A549 (cell line): ENCODE measurements around the gene FOXN4. TPM values are rescaled to one million over a fixed set of nuclear protein-coding genes. Genes with fewer than 3 reads are reported as not detected.

Experiments used
- ATAC-seq, 2 experiments: fragments of 200-7000 bp in 1 of 2; fragments of >200 bp in 1 of 2; cut with Nextera tagmentation in 1 of 2; cut with Tn5 transposase in 1 of 2; 3 replicates each; pipeline versions ENCODE4 v1.8.0 to v1.9.1; 2018 to 2020; ENCODE audit warnings: mild to moderate bottlenecking in 1 of 2, moderate library complexity in 1 of 2
- CTCF ChIA-PET: fragments of 300-600 bp; sonication (Branson Sonifier 250); formaldehyde crosslinking; extraction: SDS; loops from one replicate; lab custom pipeline; 2021; ENCODE audit warnings: antibody characterized with exemption, inconsistent platforms; lab: Yijun Ruan, JAX
- POLR2A ChIA-PET: fragments of 350-600 bp; formaldehyde crosslinking; extraction: SDS; loops from one replicate; lab custom pipeline; 2021; ENCODE audit warnings: antibody characterized with exemption, inconsistent platforms; lab: Yijun Ruan, JAX
- DNase-seq, 2 experiments: peaks; one replicate each; pipeline versions ENCODE4 v3.0.0 to v3.0.0-alpha.2; 2011 to 2016; ENCODE audit warnings: low read depth in 1 of 2, low spot score in 1 of 2
- FAIRE-seq: peaks from 2 replicates; lab custom pipeline; 2011; peaks lifted over from hg19 to GRCh38; lab: Jason Lieb, UNC
- H3K27ac ChIP-seq, 2 experiments: fragments of >200 bp; sonication (Bioruptor Twin); formaldehyde crosslinking; 3 replicates each; pipeline ENCODE4 v1.5.1; 2016 to 2017
- H3K4me1 ChIP-seq: fragments of >200 bp; sonication (Bioruptor Twin); formaldehyde crosslinking; 3 replicates; pipeline ENCODE4 v1.6.1; 2016
- H3K4me2 ChIP-seq: fragments of >200 bp; sonication (Bioruptor Twin); formaldehyde crosslinking; 3 replicates; pipeline ENCODE4 v1.6.1; 2016
- H3K4me3 ChIP-seq: fragments of >200 bp; sonication (Bioruptor Twin); formaldehyde crosslinking; 3 replicates; pipeline ENCODE4 v1.5.1; 2016
- H3K9me3 ChIP-seq: fragments of >200 bp; sonication (Bioruptor Twin); formaldehyde crosslinking; 3 replicates; pipeline ENCODE4 v1.6.1; 2016
- ATOH8 ChIP-seq: fragments of 250-450 bp; sonication (Bioruptor Pico); IDR thresholded peaks from 2 replicates; pipeline ENCODE4 v1.5.0; 2020; ENCODE audit warnings: low read depth, mild to moderate bottlenecking, moderate library complexity
- CTCF ChIP-seq: fragments of >200 bp; sonication (Bioruptor Twin); formaldehyde crosslinking; IDR thresholded peaks from 3 replicates; pipeline ENCODE4 v1.5.1; 2016
- EHF ChIP-seq: fragments of 250-450 bp; sonication (Bioruptor Pico); IDR thresholded peaks from 2 replicates; pipeline ENCODE4 v1.5.0; 2020; ENCODE audit warnings: mild to moderate bottlenecking
- HES2 ChIP-seq: fragments of >200 bp; sonication (Bioruptor Twin); formaldehyde crosslinking; IDR thresholded peaks from 2 replicates; pipeline ENCODE4 v1.6.1; 2016
- HEYL ChIP-seq: fragments of 250-450 bp; sonication (Bioruptor Pico); IDR thresholded peaks from 2 replicates; pipeline ENCODE4 v1.8.0; 2021; ENCODE audit warnings: mild to moderate bottlenecking, moderate library complexity
- NFE2L2 ChIP-seq: fragments of 150-350 bp; conservative IDR thresholded peaks from 2 replicates; pipeline ENCODE4 v1.6.1; 2014; ENCODE audit warnings: low read length
- PHF8 ChIP-seq: fragments of 200-600 bp; sonication (generic); IDR thresholded peaks from 2 replicates; pipeline ENCODE4 v1.6.1; 2016; ENCODE audit warnings: low read depth, mild to moderate bottlenecking, antibody characterized with exemption, moderate library complexity, borderline replicate concordance
- POLR2AphosphoS2 ChIP-seq: conservative IDR thresholded peaks from 2 replicates; pipeline ENCODE4 v1.6.1; 2012; ENCODE audit warnings: low read length, improper control_type of control experiment, inconsistent platforms
- RAD21 ChIP-seq, 2 experiments: fragments of >200 bp in 1 of 2; sonication (Bioruptor Twin) in 1 of 2; formaldehyde crosslinking in 1 of 2; IDR thresholded peaks in 1 of 2; conservative IDR thresholded peaks in 1 of 2; 2 replicates in 1 of 2; 3 replicates in 1 of 2; pipeline ENCODE4 v1.6.1; 2012 to 2018; ENCODE audit warnings: inconsistent platforms in 1 of 2
- REST ChIP-seq: fragments of 200-600 bp; sonication (generic); IDR thresholded peaks from 2 replicates; pipeline ENCODE4 v1.6.1; 2016; ENCODE audit warnings: antibody characterized with exemption, mild to moderate bottlenecking, moderate library complexity
- RFX5 ChIP-seq: fragments of 450-650 bp; IDR thresholded peaks from 2 replicates; pipeline ENCODE4 v1.7.1; 2014; ENCODE audit warnings: antibody characterized with exemption, mild to moderate bottlenecking, moderate library complexity
- SMC3 ChIP-seq: fragments of >200 bp; sonication (Bioruptor Twin); formaldehyde crosslinking; IDR thresholded peaks from 3 replicates; pipeline ENCODE4 v1.6.1; 2018; ENCODE audit warnings: inconsistent platforms
- ZSCAN20 ChIP-seq: fragments of 250-450 bp; sonication (Bioruptor Pico); IDR thresholded peaks from 2 replicates; pipeline ENCODE4 v1.8.0; 2022; ENCODE audit warnings: mild to moderate bottlenecking, moderate library complexity
- WGBS: methylation state at CpG from one replicate; pipeline ENCODE4 v1.1.6; 2017; ENCODE audit errors: missing lambda C conversion rate; 5-methylcytosine and 5-hydroxymethylcytosine counted together
- polyA plus RNA-seq, 4 experiments: library from polyadenylated mRNA; depleted of rRNA in 3 of 4; stranded (reverse); fragments of >200 nt; fragmentation: RNase III in 1 of 4; extraction: RNeasy Plus Mini Kit Qiagen cat#74134 plus additional on column Dnase treatment in 1 of 4; gene quantifications; 2 replicates in 3 of 4; 3 replicates in 1 of 4; pipeline ENCODE4 v1.2.3, GENCODE V29; 2011 to 2017

Gene FOXN4
- polyA plus RNA-seq, 2 of the 4 experiments (the other 2 are of a cell fraction) = 0.05 TPM; not detected in 1

- no peak for TF ChIP-seq HES2
- TF ChIP-seq NFE2L2 = no peak
- TF ChIP-seq, all 56 proteins: peak for 0
Observed at GRCh38 chr12:109259545-109259895, 49.6 kb downstream of the FOXN4 start (continued).

GRCh38 chr12:109258607-109259544 is 50.2 kb downstream of the FOXN4 start:
- ATAC-seq (no peak; a peak in 2 of 6 replicates), FAIRE-seq (no peak), DNase-seq (no peak)
- Histone ChIP-seq H3K4me1 (no peaks in the 10 kb centered on the region), H3K4me3 (no peak overlapping the region), H3K27ac (no peak overlapping the region), H3K9me3 (peaks cover 5% of the 10 kb centered on the region), H3K4me2 (no peak overlapping the region)
- ChIA-PET CTCF (interaction anchor here (1.1 to 2.4 kb wide), 4 partner anchors 10 to 147 kb away, joined by 3 to 9 read pairs (median 4); no protein-coding TSS in a partner anchor), POLR2A (no interaction called here)
- WGBS = 77% methylated on average over 15 of the region's 16 CpGs
- TF ChIP-seq ATOH8 (CRISPR knock-in tag) (no peak), REST (peak; percentile 66; the same call in 1 of the 2 replicates)

DNA sequence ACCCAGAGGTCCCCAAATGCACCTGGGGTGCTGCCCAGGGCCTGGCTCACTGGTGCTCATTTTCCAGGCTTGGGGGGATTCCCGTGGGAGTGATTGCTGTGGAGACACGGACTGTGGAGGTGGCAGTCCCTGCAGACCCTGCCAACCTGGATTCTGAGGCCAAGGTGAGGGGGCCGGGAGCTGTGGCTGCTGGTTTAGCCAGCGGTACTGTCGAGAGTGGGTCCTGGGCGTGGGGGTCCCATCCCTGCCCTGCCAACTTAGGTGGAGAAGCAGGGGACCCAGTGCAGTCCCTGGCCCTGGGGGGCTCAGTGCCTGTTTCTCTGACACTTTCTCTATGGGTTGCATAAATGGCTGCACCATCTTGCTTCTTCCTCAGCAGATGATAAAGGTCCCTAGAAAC is 50.9 kb downstream of the FOXN4 start:
- H3K4me3 ChIP-seq = no peak overlapping the region
- FAIRE-seq = no peak
- no peak for ATAC-seq
- no peak for DNase-seq
- no peaks in the 10 kb centered on the region for H3K4me1 ChIP-seq
- H3K9me3 ChIP-seq = peaks cover 12% of the 10 kb centered on the region
- no peak overlapping the region for H3K27ac ChIP-seq
- TF ChIP-seq PHF8 = no peak
- no peak for TF ChIP-seq HEYL (CRISPR knock-in tag)
- no peak for TF ChIP-seq POLR2AphosphoS2
- TF ChIP-seq EHF = no peak
- TF ChIP-seq RFX5 = no peak
- TF ChIP-seq CTCF = no peak
- TF ChIP-seq ZSCAN20 (CRISPR knock-in tag) = no peak
- no peak for TF ChIP-seq SMC3
- no peak for TF ChIP-seq RAD21 (conservative IDR thresholded peaks at IDR 0.05 in 1 of 2, IDR thresholded peaks at IDR 0.05 in 1 of 2)
- POLR2A ChIA-PET = no interaction called here
- WGBS = 85% methylated on average over 6 of the region's 6 CpGs
- CTCF ChIA-PET = interaction anchor here (1.1 to 2.4 kb wide), 3 partner anchors 10 to 135 kb away, joined by 3 to 9 read pairs (median 6); no protein-coding TSS in a partner anchor
- H3K4me2 ChIP-seq = no peak overlapping the region
